Tibial nerve (tissue), 4 donors: ENCODE results near the gene NXPH2. TPM values are rescaled to one million over a fixed set of nuclear protein-coding genes. Genes with fewer than 3 reads are reported as not detected.

Experiments
- DNase-seq, 2 donors: peaks; one replicate each; pipeline ENCODE4 v3.0.0-alpha.2; 2019; ENCODE audit warnings: low spot score in 2 of 2
- H3K27ac ChIP-seq, 4 donors: fragments of 200-600 bp; sonication (generic) in 3 of 4; one replicate each; pipeline ENCODE4 v1.5.1; 2017 to 2019; ENCODE audit warnings: mild to moderate bottlenecking in 1 of 4
- H3K27me3 ChIP-seq, 2 donors: fragments of 200-600 bp; sonication (generic) in 1 of 2; one replicate each; pipeline versions ENCODE4 v1.5.1 to v1.6.0; 2017 to 2019
- H3K36me3 ChIP-seq, 3 donors: fragments of 200-600 bp; sonication (generic); one replicate each; pipeline ENCODE4 v1.5.1; 2018 to 2019
- H3K4me1 ChIP-seq, 4 donors: fragments of 200-600 bp; sonication (generic) in 3 of 4; one replicate each; pipeline ENCODE4 v1.5.1; 2017 to 2019
- H3K4me3 ChIP-seq, 4 donors: fragments of 200-600 bp; sonication (generic) in 3 of 4; one replicate each; pipeline ENCODE4 v1.5.1; 2017 to 2019; ENCODE audit warnings: mild to moderate bottlenecking in 1 of 4, moderate library complexity in 1 of 4
- H3K9me3 ChIP-seq, 4 donors: fragments of 200-600 bp; sonication (generic) in 3 of 4; one replicate each; pipeline ENCODE4 v1.5.1; 2017 to 2019
- EP300 ChIP-seq, 2 donors: sonication (generic); formaldehyde crosslinking; IDR thresholded peaks; one replicate each; pipeline ENCODE4 v1.6.1; 2017; ENCODE audit warnings: antibody characterized with exemption in 2 of 2, mild to moderate bottlenecking in 1 of 2
- POLR2A ChIP-seq, 2 donors: fragments of 450-650 bp; IDR thresholded peaks; one replicate each; pipeline ENCODE4 v1.6.1; 2017; ENCODE audit warnings: antibody characterized with exemption in 2 of 2, mild to moderate bottlenecking in 2 of 2, moderate library complexity in 2 of 2
- WGBS, 2 donors: methylation state at CpG; one replicate each; pipeline ENCODE4 v1.1.5; 2018; 5-methylcytosine and 5-hydroxymethylcytosine counted together
- total RNA-seq, 4 donors: library from RNA; depleted of rRNA; stranded (reverse); fragments of >200 nt; gene quantifications; one replicate each; pipeline ENCODE4 v1.1.0, GENCODE V29; 2016
- TF ChIP-seq, protein P1 (sequence below), 5 experiments: fragments of 200-600 bp in 3 of 5; fragments of 450-650 bp in 2 of 5; sonication (generic) in 3 of 5; IDR thresholded peaks; one replicate each; pipeline ENCODE4 v1.5.1; 2016 to 2019; ENCODE audit warnings: antibody characterized with exemption in 5 of 5, mild to moderate bottlenecking in 3 of 5, moderate library complexity in 2 of 5

The NXPH2 gene
- total RNA-seq, 4 donors from 2014 or later: not detected

DNA sequence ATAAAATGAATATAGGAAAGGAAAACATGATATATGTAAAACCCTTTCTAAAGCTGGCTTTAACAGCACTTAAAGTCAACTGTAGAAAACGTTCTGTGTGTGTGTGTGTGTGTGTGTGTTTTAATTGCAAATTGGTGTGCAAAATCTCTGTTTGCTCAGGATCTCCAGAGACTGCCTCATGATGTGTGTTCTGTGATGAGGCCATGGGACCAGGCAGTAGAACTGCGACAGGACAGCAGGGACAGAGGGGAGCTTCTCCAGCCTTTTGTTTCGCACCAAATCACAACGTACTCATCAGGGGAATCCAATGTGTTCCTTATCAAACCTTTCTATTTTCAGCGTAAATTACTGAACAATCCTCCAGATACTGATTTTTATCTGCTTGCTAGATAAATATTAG lies 66.7 kb downstream of the NXPH2 start:
- Histone ChIP-seq H3K9me3 (no peaks in the 10 kb centered on the region), H3K4me3 (no peak overlapping the region), H3K27ac (no peak overlapping the region), H3K27me3 (no peaks in the 10 kb centered on the region), H3K4me1 (no peaks in the 10 kb centered on the region), H3K36me3 (no peaks in the 10 kb centered on the region)
- no peak for DNase-seq
- TF ChIP-seq, protein P1, sequence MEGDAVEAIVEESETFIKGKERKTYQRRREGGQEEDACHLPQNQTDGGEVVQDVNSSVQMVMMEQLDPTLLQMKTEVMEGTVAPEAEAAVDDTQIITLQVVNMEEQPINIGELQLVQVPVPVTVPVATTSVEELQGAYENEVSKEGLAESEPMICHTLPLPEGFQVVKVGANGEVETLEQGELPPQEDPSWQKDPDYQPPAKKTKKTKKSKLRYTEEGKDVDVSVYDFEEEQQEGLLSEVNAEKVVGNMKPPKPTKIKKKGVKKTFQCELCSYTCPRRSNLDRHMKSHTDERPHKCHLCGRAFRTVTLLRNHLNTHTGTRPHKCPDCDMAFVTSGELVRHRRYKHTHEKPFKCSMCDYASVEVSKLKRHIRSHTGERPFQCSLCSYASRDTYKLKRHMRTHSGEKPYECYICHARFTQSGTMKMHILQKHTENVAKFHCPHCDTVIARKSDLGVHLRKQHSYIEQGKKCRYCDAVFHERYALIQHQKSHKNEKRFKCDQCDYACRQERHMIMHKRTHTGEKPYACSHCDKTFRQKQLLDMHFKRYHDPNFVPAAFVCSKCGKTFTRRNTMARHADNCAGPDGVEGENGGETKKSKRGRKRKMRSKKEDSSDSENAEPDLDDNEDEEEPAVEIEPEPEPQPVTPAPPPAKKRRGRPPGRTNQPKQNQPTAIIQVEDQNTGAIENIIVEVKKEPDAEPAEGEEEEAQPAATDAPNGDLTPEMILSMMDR (IDR thresholded peaks at IDR 0.05): no peak
- no peak for TF ChIP-seq EP300 (IDR thresholded peaks at IDR 0.05)
- TF ChIP-seq POLR2A (IDR thresholded peaks at IDR 0.05): no peak
- WGBS, 2 donors: 57 to 60% methylated on average over 5 of the region's 5 CpGs

DNA sequence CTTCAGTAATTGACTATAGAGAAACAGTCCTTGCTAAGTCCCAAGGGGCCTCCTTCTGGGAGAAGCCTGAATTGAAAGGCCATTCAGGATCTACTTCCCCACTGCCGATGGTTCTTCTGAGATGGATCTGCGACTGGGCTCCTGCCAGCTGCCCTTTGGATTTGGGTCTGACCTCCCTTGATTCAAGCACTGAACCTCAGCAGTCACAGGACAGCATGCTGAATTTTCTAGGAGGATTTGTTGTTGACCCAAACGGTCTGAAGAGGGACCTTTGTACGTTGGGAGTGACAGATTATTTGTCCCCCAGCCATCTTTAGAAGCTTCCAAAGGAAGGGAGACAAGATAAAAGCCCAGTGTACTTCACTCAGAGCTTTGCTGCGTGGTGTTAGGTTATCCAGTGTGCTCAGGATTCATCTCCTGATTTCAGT lies 67.1 kb downstream of the NXPH2 start:
- Histone ChIP-seq H3K4me3 (no peak overlapping the region), H3K27me3 (no peaks in the 10 kb centered on the region), H3K4me1 (no peaks in the 10 kb centered on the region), H3K36me3 (no peaks in the 10 kb centered on the region), H3K27ac (no peak overlapping the region), H3K9me3 (no peaks in the 10 kb centered on the region)
- no peak for DNase-seq
- no peak for TF ChIP-seq POLR2A (IDR thresholded peaks at IDR 0.05)
- TF ChIP-seq, protein P1 (IDR thresholded peaks at IDR 0.05): no peak
- TF ChIP-seq EP300 (IDR thresholded peaks at IDR 0.05): no peak
- WGBS, 2 donors: 51 to 57% methylated on average over 5 of the region's 5 CpGs

DNA sequence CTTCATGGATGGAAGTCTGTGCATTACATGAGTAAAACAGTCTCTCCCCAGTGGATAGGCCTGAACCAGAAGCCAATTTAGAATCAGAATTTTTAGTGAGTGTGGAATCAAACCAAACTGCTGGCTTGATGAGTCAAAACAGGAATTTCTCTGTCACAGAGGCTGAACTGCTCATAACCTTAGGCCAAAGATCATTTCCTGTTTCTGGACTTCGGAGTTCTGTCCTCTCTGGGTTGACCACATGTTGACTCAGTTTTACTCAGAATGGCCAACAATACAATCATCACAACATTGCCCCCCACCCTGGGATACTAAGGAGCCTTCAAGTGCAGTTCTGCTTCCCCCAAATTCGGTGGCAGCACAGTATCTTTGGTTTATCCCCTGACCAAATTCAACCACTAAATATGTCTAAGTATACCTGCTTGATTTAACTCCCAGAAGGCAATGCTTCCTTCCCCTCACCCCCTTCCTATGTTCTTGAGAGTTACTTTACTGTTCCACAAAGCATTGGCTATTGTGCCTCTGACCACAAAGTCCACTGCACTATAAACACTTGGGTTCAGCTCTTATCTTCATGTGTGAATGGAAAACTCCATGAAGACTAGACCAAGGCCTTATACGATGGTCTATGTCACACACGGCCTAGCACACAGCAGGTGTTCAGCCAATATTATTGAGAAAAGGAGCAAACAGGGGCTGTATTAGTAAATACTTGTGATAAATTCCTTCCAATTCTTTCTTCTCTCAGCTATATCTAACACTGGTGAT lies 67.8 kb downstream of the NXPH2 start:
- Histone ChIP-seq H3K27ac (no peak overlapping the region), H3K9me3 (no peaks in the 10 kb centered on the region), H3K27me3 (no peaks in the 10 kb centered on the region), H3K4me3 (no peak overlapping the region), H3K4me1 (no peaks in the 10 kb centered on the region), H3K36me3 (no peaks in the 10 kb centered on the region)
- DNase-seq: no peak
- no peak for TF ChIP-seq EP300 (IDR thresholded peaks at IDR 0.05)
- TF ChIP-seq, protein P1 (IDR thresholded peaks at IDR 0.05): no peak
- no peak for TF ChIP-seq POLR2A (IDR thresholded peaks at IDR 0.05)
- WGBS, 2 donors: 65 to 72% methylated on average over 4 of the region's 4 CpGs

DNA sequence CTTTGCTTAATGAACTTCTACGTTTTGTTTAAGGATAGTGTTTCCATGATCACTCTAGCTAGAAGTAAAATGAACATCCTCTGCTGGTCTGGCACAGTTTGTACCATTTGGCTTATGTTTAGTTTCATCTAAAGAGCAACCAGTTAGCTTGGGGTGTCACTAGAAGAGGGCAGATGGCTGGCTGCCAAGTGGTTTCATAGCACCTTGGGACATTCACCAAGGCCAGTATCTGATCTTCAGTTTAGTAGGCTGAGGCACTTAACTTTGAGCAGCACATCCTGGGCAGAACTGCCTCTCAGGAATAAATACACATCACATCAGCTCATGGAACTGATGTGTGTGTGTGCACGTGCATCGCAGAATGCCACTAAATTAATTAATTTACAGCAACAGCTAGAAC lies 68.4 kb downstream of the NXPH2 start:
- WGBS, 2 donors: 92% methylated on average over 3 of the region's 3 CpGs
- Histone ChIP-seq H3K27me3 (no peaks in the 10 kb centered on the region), H3K27ac (no peak overlapping the region), H3K4me3 (no peak overlapping the region), H3K4me1 (no peaks in the 10 kb centered on the region), H3K9me3 (no peaks in the 10 kb centered on the region), H3K36me3 (no peaks in the 10 kb centered on the region)
- no peak for DNase-seq
- TF ChIP-seq, protein P1 (IDR thresholded peaks at IDR 0.05): no peak
- TF ChIP-seq EP300 (IDR thresholded peaks at IDR 0.05) (no peak), POLR2A (IDR thresholded peaks at IDR 0.05) (no peak)

DNA sequence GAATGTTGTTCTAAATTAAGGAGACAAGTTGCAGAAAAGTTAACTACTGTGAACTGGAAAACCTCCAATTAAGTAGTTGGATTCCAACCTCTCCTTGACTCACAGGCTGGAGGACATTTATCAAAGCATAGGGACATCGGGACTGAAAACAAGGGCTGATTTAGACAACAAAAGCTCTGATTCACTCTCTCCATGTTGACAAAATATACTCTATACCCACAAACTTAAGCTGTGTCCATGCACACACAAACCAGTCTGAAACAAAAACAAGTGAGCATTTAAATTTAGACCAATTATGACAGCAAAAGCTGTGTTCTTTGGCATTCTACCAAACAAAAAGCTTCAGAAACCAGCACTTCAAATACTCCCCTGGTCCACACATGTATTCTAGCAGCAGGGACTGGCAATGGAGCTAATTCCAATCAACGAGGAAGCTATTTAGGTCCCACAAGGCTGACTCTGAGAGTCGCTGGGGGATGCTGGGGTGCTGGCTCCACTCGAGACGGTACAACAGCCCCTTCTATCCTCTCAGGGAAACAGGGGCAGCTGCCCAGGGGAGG lies 71.4 kb downstream of the NXPH2 start:
- 23 to 27% methylated on average over 5 of the region's 5 CpGs for WGBS, 2 donors
- no peak overlapping the region for H3K4me3 ChIP-seq
- no peak overlapping the region for H3K27ac ChIP-seq
- no peaks in the 10 kb centered on the region for H3K9me3 ChIP-seq
- DNase-seq: no peak
- H3K36me3 ChIP-seq: no peaks in the 10 kb centered on the region
- no peaks in the 10 kb centered on the region for H3K27me3 ChIP-seq
- no peaks in the 10 kb centered on the region for H3K4me1 ChIP-seq
- no peak for TF ChIP-seq EP300 (IDR thresholded peaks at IDR 0.05)
